HG03342 (cell line): ENCODE measurements around the gene WASF2.
"Not testable (repeated sequence)": the region's sequence is repeated elsewhere in the genome, so short reads cannot be mapped to it uniquely, and the experiment has no call there.

Source experiments
- ATAC-seq: cut with Tn5 transposase; IDR thresholded peaks from one replicate; pipeline ENCODE4 v1.9.1; 2021; ENCODE audit warnings: mild to moderate bottlenecking, moderate library complexity; ENCODE audit not compliant: unreplicated experiment

WASF2 gene

DNA sequence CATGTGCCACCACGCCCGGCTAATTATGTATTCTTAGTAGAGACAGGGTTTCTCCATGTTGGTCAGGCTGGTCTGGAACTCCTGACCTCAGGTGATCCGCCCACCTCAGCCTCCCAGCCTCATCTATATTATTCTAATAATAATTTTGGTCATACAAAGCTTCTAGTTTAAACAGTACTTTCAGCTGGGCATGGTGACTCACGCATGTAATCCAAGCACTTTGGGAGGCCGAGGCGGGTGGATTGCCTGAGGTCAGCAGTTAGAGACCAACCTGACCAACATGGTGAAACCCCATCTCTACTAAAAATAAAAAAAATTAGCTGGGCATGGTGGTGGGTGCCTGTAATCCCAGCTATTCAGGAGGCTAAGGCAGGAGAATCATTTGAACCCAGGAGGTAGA is 26.1 kb downstream of the WASF2 start:
- ATAC-seq = not testable (repeated sequence)

DNA sequence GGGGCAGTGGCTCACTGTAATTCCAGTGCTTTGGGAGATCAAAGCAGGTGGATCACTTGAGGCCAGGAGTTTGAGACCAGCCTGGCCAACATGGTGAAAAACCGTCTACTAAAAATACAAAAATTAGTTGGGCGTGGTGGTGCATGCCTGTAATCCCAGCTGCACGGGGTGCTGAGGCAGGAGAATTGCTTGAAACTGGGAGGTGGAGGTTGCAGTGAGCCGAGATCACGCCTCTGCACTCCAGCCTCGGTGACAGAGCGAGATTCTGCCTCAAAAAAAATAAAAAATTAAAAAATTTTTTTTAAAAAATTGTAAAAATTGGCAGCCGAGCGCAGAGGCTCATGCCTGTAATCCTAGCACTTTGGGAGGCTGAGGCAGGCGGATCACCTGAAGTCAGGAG is 31.4 kb downstream of the WASF2 start:
- ATAC-seq = not testable (repeated sequence)

DNA sequence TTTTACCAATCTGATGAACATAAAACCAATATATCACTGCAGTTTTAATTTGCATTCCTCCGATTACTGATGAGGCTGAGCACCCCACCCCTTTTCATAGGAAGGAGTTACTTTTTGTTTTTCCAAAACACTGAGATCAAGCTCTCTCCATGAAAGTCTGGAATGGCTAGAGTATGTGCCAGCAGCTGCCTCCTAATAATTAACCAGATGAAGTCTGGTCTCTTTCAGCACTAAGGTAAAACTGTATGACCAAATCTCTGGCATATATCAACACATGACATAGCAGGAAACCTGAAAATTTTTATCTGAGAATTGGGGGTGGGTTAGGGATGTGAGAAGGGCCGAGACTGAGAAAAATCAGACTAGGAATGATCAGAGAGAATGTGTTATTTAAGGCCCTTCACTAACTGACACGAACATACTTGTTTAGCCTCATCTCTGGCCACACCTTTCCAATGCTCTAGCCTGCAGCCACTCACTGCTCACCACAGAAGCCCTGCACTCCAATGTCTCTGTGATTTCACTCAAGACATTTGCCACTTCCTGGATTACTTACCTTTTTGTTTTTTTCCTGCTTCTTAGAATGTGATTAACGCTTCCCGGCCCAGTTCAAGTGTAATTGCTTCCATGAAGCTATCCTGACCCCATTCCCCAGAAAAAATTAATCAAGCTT is 34.7 kb downstream of the WASF2 start:
- no peak for ATAC-seq

DNA sequence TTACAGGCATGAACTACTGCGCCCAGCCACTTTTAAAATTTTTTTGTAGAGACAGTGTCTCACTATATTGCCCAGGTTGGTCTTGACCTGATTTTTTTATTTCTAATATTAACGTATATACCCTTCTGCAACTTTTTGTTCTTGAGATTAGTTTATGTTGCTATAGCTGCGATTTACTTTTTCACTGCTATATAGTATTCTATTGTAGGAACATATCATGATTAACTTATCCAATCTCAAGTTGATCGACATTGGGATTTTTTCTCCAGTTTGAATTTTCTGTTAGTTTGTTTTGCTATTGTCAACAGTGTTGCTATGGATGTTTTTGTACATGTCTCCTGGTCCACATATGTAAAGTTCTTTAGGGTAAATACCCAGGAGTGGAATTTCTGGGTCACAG is 35.4 kb downstream of the WASF2 start:
- ATAC-seq = no peak

DNA sequence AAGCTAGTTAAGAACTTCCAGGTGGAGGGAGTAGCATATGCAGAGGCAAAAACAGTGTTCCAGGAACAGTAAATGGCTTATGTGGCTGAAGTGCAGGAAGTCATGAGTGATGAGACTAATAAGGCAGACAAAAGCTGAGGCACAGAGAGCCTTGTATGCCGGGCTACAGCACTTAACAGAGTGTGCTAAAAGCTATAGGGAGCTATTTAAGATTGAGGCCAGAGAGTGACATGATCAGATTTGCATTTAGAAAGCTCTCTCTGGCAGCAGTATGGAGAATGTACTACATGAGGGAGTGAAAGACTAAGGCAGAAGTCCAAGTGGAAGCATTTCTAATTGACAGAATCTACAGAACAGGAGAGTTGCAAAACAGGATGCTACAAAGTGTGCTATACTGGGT is 38.6 kb downstream of the WASF2 start:
- no peak for ATAC-seq

DNA sequence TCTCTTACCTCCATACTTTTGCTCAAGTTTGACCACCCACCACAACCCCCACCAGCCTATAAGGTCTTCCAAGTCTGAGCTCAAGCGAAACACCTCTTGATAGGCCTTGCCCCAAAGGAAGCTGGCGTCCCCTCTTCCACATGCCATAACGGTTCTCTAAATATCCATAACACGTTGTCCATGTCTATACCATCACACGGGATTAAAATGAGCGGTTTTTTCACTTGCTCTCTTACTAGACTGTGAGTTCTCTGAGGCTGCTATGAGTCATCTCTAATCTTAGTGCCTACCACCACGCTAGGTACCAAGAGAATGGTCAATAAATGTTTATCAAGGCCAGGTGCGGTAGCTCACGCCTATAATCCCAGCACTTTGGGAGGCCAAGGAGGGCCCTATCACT is 41.0 kb downstream of the WASF2 start:
- ATAC-seq = no peak

DNA sequence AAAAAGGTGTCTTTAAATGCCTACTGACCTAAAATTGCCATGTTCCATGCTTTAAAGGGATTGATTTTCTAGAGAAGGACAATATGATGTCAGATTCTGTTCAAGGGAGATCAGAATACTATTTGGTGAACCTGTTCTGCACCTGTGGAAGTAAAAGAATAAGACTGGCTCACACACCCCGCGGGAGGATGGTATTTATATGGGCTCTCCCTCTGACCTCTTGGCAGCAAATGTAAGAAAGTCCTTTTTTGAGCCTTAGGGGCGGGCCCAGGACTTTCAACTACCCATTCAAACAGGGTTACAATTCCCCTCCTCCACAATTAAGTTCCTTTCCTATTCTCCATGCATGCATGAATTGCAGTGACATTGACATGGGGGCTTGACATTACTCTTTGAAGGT is 42.1 kb downstream of the WASF2 start:
- ATAC-seq = no peak

DNA sequence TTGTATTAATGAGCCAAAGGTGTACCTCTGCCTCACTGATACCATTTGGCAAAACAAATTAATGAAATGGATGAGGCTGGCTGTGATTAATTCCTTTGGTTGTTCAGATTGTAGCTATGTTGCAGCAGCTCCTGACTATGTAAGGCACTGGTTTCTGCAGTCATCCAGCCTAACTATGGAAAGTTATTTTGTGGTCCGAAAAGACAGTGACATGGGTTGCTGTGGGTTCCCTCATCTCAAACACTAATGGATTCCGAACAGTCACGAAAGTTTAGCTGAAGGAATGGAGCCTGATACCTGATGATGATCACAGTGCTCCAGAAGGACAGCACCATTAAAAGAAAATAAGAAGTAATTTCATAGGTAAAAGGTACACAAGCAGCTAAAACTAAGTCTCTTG is 42.6 kb downstream of the WASF2 start:
- no peak for ATAC-seq

DNA sequence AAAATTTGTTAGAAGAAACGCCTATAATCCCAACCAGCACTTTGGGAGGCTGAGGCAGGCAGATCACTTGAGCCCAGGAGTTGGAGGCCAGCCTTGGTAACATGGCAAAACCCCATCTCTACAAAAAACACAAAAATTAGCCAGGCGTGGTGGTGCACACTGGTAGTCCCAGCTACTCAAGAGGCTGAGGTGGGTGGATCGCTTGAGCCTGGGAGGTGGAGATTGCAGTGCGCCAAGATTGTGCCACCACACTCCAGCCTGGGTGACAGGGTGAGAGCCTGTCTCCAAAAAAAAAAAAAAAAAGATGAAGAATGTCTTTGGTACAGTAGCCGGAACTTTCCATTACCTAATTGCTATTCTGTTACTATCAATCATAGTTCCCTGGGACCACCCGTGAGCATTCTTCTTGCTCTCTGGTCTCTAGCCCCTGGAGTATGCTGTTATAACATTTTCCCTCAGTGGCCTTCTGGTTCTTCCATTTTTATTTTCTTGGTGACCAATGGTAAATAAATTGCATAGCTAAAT is 43.4 kb downstream of the WASF2 start:
- ATAC-seq = no peak

DNA sequence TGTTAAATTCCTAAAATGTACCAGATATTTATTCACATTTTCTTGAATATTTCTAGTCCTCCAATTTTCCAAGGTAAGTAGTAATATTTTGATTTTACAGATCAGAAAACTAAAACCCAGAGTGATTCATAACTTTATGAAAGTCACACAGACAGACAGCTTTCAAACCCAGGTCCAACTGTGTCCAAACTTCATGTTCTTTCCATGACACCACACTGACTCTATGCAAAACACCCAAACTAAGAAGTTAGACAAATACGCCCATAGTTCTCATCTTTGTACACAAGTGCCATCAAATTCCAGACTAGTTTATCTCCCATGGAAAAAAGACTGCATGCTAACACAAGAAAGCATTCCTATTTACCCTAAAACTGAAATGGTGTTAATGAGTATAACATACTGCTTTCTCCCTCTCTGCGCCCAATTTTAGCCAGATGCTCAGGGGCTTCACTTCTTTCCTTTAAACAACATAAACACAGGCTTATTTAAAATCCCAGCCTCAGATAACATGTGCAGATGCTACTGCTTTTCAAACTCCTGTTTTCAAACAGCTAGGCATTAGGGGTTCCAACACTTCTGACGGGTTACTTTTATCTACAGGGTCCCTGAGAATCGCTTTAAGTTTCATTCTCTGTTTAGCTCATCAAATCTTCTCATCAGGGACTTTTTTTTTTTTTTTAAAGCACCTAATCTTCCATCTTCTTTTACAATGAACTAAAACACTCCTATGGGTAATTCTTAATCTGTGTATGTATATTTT is 44.6 kb downstream of the WASF2 start:
- peak; percentile 41 for ATAC-seq

DNA sequence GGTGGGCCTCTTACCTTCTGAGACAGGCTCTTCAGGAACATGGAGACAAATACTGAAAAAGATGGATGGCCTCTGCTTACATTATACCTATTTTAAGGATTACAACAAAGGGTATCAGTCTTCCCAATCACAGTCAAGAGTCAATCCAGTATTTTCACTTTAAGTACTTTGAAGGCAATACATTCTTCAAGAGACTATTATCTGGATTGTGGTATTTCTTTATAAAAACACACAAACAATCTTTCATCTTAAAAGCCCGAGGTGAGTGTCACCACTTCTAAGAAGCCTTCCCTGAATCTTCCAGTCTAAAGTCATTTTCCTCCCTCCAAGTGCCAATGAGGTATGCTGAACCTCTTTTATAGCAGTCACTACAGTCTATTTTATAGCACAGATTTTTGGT is 45.3 kb downstream of the WASF2 start:
- no peak for ATAC-seq

DNA sequence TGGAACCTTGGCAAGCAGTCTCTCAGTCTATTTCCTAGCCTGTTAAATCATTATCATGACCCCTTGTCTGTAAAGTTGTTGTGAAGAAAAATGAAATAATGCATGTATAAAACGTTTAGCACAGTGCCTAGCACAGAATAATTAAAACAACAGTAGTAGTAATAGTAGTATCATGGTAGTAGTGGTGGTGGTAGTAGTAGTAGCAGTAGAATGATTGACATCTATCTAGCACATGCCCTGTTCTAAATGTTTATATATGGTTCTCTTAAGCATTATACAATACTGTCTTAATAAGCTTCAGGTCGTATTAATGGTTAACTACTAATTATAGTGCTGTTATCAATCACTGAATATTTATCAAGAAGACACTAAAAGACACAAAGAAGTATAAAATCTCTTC is 50.8 kb downstream of the WASF2 start:
- ATAC-seq = no peak

DNA sequence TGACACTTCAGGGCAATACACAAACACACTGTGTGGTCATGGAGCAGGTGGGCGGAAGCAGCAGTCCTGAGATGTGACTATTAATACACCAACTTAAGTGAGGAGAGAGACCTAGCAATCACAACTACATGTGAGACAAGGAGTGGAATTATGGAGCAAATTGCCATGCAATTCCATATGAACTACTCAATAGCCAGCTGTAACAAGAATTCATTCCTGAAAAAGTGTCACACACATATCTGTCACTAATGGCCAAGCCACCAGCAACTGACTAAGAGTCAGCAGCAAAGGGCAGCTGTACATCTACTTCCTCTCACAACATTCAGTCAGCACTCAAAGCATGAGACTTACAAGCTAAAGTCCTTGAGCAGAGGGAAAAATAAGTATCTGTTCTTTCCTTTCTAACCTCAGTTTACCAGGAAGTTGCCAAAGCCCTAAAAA is 51.3 kb downstream of the WASF2 start:
- ATAC-seq = no peak

DNA sequence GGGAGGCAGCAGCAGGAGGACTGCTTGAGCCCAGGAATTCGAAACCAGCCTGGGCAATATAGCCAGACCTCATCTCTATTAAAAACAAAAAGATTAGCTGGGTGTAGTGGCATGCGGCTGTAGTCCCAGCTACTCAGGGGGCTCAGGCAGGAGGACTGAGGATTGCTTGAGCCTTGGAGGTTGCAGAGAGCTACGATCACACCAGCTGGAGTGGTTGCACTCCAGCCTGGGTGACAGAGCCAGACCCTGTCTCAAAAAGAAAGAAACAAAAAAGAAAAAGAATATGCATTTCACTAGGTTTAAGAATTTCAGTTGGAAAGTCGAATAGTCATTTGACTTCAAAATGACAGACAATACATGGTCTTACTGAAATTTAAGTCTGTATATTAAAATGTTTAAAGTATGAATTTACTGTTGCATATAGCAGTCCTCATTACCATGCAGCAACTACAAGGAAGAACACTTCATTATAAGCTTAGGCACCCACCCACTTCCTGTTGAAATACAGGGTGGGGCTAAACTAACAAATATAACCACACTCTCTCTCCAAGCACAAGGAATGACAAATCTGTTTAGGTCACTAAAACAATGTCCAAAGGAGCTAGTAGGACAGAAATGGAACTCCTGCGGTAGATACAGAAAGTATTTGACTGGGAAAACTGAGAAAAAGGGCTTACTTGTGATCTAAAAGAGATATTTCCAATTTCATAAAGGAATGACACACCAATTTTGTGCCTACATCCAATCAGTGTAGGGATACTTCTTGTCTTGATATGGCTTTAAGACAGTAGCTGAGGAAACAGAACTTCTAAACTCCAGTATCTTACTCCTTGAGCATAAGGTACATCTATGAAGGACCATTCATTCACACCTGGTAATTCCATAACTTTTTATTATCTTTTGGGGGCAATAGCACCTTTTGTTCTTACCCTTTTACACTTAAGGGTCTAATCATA is 53.5 kb downstream of the WASF2 start:
- ATAC-seq = peak; percentile 12

DNA sequence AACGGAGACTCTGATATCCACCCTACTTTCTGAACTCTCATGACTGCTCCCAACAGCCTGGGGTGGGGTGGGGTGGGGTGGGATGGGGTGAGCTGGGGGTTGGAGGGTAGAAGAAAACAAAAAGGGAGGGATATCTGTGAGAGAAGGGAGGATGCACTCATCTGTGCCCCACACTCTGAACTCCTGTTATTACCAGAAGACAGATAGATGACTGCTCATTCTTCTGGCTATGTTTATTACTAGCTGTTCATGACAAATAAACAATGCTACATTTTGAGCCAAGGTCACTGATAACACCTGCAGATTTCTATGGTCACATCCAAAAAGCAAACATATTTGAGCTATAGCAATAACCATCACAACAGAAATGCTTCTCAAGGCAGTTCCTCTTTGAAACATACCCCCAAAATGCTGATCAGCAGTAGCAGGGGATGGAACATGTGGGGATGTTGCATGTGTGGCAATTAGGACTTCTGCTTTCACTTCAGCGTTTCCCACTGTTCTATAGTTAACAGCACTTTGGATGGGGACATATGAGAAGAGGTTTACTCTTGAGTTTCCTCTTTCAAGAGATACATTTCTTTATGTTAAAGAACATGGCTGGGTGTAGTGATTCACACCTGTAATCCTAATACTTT is 54.3 kb downstream of the WASF2 start:
- peak; percentile 47 for ATAC-seq

DNA sequence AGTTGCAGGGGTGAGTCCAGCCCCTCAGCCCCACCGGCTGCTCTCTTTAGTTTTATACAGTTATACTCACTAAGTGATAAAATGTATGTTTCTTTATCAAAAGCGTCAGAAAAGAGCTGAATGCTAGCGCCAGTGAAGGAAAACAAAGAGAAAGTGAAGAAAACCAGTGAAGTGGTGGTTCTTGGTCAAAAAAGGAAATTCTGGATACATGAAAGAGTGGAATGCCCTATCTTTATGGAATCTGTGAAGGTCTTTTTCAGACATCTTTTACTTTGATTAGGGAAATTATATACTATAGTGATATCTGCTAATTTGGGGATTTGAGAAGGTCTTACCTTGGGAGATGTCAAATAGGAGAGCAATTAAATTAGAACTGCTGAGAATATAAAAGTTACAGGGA is 56.3 kb downstream of the WASF2 start:
- no peak for ATAC-seq

DNA sequence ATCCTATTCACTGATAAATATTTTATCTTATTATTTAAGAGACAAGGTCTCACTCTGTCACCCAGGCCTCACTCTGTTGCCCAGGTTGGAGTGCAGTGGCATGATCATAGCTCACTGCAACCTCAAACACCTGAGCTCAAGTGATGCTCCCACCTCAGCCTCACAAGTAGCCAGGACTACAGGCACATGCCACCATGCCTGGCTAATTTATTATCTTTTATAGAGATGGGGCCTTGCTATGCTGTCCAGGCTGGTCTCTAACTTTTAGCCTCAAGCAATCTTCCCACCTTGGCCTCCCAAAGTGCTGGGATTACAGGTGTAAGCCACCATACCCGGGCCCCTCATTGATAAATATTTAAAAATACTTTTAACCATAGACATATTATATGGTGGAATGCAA is 57.2 kb downstream of the WASF2 start:
- ATAC-seq = not testable (repeated sequence)

DNA sequence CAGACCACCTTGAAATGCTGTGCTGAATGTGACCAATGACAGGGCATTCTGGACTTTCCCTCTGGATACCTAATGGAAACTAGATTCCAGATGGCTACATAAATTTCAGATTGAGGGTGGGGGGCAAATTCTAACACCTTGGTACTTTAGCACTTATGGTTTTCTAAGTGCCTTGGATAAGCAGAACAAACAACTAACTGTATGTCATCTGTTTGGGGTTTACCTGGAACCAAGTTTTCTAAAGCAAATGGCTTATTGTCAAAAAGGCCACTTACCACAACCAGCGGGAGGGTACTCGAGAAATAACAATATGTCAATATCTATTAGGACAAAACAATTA is 58.4 kb downstream of the WASF2 start:
- ATAC-seq = no peak

DNA sequence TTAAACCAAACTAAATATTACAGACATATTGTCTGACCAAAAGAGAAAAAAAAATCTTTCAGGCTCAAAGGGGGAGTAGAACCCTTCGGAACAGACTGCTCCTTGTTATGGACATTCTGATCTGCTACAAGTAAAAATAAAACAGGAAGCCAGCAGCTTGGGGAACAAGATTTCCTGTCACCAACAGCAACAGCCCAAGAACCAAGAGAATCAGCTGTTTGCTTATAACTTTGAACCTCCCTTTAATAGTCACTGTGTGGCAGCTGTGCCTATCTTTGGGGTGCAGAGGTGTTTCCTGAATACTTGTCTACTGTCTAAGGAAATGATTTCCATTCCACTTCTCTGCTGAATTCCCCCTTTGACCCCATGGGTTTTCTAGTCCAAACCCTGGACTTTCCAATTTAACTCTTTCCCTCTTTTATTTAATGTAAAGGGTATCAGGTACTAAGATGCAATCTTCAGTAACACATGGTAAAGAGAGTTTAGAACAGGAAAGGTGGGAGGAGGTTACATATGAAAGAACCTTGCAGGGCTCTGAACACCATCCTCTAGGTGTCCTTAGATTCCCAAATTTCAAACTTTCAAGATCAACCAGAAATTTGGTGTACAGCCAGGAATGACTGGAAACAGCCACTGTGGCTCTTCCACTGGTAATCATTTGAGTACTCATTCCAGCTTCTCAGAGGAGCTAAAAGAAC is 58.9 kb downstream of the WASF2 start:
- no peak for ATAC-seq

DNA sequence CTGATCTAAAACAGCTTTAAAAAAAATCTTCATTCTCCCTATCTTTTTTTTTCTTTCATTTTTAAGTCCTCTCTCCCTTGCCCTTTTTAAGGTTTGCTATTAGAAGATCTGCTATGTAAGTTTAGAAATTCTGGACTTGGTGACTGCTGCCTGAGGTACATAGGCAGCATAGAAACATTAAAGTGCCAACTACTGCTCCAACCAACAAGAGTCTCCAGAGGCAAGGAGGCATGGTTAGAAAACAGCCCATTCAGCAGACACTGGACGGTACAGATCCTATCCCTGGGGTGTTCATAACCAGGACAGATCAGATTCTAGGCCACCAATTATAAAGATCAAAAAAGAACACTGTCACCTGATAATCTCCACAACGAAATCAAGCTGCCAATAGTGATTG is 60.9 kb downstream of the WASF2 start:
- ATAC-seq = no peak
